ENCODE results near the gene NKX1-1. TPM values are rescaled to one million over a fixed set of nuclear protein-coding genes. Genes with fewer than 3 reads are reported as not detected.

NKX1-1 gene
- total RNA-seq, 1 donor, result not detected

DNA sequence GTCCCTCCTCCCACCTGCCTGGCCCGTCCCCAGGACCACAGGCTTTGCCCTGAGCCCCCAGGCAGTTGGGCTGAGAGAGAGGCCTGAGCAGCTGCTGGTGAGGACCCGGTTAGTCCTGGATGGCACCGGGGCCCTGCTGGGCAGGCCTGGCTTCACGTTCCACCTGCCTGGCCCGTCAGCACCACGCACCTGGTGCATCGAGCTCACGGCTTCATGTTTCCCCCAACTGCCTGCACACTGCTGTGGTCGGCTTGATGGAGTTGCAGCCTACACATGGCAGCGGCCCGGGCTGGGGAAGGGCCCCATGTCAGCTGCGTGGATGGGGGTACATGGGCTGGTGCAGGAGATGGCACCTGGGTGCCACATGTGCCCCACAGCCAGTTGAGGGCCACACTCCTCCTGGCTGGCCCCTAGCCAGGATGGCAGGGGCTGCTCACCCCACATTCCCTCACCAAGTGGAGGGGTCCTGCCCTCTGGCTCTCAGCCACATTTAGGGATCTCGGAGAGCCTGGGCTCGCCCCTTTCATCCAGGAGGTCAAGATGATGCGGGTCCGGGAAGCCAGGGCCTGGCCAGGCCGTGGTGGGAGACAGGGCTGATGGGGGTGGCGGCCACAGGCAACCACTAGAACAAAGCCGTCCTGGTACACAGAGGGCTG is 28.5 kb downstream of the NKX1-1 start:
- no peak for DNase-seq (ENCODE audit: low read depth)
- TF ChIP-seq, protein P1, sequence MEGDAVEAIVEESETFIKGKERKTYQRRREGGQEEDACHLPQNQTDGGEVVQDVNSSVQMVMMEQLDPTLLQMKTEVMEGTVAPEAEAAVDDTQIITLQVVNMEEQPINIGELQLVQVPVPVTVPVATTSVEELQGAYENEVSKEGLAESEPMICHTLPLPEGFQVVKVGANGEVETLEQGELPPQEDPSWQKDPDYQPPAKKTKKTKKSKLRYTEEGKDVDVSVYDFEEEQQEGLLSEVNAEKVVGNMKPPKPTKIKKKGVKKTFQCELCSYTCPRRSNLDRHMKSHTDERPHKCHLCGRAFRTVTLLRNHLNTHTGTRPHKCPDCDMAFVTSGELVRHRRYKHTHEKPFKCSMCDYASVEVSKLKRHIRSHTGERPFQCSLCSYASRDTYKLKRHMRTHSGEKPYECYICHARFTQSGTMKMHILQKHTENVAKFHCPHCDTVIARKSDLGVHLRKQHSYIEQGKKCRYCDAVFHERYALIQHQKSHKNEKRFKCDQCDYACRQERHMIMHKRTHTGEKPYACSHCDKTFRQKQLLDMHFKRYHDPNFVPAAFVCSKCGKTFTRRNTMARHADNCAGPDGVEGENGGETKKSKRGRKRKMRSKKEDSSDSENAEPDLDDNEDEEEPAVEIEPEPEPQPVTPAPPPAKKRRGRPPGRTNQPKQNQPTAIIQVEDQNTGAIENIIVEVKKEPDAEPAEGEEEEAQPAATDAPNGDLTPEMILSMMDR (IDR thresholded peaks at IDR 0.05; ENCODE audit: insufficient read depth, low read depth, low read length), result no peak
- H3K4me3 ChIP-seq (ENCODE audit: low read depth, low read length), result no peak overlapping the region

DNA sequence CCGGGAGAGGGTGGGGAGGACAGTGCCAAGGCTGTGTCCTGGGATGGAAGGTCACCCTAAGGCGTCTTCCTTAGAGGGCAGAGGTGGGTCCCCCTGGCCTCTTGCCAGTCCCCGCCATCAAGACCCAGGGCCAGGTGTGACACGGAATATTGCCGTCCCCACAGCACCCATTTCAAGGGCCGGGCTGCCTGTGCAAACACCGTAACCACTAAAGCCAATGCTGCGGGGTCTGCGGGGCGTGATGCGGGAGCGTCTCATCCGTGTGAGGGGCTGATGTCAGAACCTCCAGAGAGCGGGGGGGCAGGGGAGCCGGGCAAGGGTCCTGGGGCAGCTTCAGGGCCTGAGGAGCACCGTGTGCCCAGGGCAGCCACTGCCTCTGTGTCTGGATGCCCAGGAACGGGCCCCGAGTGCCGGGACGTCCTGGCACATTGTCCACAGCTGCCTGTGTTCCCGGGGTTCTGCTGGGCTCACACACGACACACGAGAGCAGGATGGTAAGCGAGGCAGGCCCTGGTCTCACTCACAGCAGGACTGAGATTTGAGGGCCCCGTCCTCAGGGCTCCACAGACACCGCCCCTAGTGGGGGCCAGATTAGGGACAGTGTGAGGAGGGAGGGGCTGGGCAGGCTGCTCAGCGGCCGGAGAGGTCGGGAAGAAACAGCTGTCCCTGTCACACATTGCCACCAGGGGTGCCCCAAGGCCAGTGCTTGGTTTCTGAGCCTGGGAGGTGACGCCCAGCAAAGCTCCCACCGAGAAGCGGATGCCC is 29.2 kb downstream of the NKX1-1 start:
- no peak overlapping the region for H3K4me3 ChIP-seq (ENCODE audit: low read depth, low read length)
- TF ChIP-seq, protein P1 (IDR thresholded peaks at IDR 0.05; ENCODE audit: insufficient read depth, low read depth, low read length), result no peak
- no peak for DNase-seq (ENCODE audit: low read depth)

DNA sequence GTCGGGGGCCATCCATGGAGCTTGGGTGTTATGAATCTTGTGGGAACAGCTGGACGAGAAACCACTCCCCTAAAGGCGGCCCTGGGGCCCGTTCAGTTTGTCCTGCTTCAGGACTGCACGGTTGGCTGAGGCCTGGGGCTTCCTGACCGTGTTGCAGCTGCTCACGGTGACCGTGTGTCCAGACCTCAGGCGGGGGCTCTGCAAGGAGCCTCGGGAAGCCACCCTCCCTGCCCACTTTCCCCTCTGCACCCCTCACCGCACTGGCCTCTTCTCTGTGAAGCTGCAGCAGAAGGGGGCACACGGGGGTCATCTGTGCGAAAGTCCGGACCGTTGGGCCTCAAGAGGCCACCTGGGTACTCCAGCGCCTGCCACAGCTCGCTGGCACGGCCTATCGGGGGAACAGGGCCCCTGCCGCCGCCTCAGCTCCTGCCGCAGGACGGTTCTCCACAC is 29.8 kb downstream of the NKX1-1 start:
- no peak for DNase-seq (ENCODE audit: low read depth)
- TF ChIP-seq, protein P1 (IDR thresholded peaks at IDR 0.05; ENCODE audit: insufficient read depth, low read depth, low read length), result no peak
- H3K4me3 ChIP-seq (ENCODE audit: low read depth, low read length), result no peak overlapping the region

DNA sequence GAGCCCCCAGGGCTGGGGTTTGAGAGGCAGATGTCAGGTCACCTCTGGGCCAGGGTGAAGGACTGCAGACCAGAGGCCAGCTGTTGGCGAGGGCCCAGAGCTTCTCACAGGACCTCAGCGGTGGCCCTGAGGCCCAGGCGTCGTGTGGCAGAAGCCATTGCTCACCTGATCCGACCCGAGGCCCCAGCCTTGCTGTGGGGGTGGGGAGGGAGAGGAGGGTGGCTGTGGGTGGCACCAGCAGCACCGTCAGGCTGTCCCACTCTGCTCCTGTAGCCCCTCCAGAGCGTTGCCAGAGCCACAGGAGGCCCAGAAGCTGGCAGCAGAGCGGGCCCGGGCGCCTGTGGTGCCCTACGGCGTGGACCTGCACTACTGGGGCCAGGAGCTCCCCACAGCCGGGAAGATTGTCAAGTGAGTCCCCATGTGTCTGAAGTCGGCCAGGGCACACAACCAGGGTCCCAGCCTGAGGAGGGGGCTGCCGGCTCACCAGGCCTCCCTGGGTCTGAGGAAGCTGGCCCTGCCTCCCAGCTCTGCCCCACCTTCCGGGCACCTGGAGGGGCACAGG is 30.4 kb downstream of the NKX1-1 start:
- H3K4me3 ChIP-seq (ENCODE audit: low read depth, low read length), result no peak overlapping the region
- no peak for DNase-seq (ENCODE audit: low read depth)
- TF ChIP-seq, protein P1 (IDR thresholded peaks at IDR 0.05; ENCODE audit: insufficient read depth, low read depth, low read length), result no peak

DNA sequence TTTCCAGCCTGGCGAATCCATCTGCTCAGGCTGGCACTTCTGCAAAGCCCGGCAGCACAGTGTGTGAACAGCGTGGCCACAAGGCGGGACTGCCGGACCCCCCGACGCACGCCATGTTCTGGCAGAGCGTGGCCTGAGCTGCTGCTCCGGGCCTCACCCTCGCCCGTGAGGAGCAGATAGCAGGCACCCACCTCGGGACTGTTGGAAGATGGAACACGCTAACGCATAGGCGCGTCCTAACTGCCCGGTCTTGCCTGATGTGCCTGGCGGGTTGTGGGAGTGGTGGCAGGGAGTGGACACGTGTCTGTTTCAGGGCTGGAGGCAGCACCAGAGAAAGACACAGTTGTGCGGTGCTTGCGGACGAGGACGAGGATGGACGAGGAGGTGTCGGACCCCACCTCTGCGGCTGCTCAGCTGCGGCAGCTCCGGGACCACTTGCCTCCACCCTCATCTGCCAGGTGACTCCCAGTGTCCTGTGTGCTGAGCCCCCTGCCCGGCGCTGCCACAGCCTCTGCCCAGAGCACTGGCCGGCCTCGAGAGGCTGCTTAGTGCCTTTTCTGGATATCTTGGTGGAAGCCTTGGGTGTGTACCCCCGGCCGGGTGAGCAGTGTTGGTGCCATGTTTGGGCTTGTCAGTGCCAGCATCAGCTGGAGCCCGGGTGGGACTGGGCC is 31.1 kb downstream of the NKX1-1 start:
- no peak for DNase-seq (ENCODE audit: low read depth)
- TF ChIP-seq, protein P1 (IDR thresholded peaks at IDR 0.05; ENCODE audit: insufficient read depth, low read depth, low read length), result no peak
- no peak overlapping the region for H3K4me3 ChIP-seq (ENCODE audit: low read depth, low read length)

DNA sequence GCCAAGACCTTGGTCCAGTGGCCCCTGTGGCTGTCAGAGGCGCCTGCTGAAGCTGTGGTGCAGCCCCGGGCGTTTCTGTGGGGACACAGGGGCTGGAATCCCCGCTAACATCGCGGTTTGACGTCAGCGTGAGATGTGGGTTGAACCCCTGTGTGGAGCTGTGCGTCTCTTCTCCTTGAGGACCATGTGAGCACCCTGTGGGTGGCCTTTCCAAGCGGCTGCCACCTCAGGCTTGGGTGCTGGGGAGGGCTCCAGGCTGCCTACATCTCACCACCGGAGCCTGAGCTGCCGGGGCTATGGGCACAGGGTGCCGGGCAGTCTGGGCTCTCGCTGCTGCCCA is 31.6 kb downstream of the NKX1-1 start:
- TF ChIP-seq, protein P1 (IDR thresholded peaks at IDR 0.05; ENCODE audit: insufficient read depth, low read depth, low read length), result no peak
- no peak overlapping the region for H3K4me3 ChIP-seq (ENCODE audit: low read depth, low read length)
- DNase-seq (ENCODE audit: low read depth), result no peak
